Measurements from ENCODE around the gene OVCH1.
"Not testable (repeated sequence)": the region's sequence is repeated elsewhere in the genome, so short reads cannot be mapped to it uniquely, and the experiment has no call there.

The OVCH1 gene

DNA sequence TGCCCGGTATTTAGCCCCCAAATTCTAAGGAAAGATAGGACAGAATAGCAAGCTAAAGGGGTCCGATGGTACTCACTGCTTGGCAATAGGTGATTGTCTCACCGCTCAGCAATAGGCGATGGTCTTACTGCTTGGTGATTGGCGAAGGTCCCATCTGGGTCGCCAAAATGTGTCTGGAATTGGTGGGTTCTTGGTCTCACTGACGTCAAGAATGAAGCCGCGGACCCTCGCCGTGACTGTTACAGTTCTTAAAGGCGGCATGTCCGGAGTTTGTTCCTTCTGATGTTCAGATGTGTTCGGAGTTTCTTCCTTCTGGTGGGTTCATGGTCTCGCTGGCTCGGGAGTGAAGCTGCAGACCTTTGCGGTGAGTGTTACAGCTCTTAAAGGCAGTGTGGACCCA lies 112.3 kb downstream of the OVCH1 start:
- not testable (repeated sequence) for H3K9me3 ChIP-seq (ENCODE audit: control insufficient read depth, low read length); H3K27ac ChIP-seq (ENCODE audit: low read depth, low read length, severe bottlenecking); H3K4me3 ChIP-seq (ENCODE audit: extremely low read depth, insufficient read depth, low read length, poor library complexity, severe bottlenecking); H3K36me3 ChIP-seq (ENCODE audit: control insufficient read depth, insufficient read depth, low read length); H3K4me1 ChIP-seq (ENCODE audit: control insufficient read depth, insufficient read depth, low read length, poor library complexity, severe bottlenecking)
- WGBS, 2 experiments (ENCODE audit: insufficient coverage in 2 of 2) = 86 to 93% methylated on average over 13 to 14 of the region's 17 CpGs

DNA sequence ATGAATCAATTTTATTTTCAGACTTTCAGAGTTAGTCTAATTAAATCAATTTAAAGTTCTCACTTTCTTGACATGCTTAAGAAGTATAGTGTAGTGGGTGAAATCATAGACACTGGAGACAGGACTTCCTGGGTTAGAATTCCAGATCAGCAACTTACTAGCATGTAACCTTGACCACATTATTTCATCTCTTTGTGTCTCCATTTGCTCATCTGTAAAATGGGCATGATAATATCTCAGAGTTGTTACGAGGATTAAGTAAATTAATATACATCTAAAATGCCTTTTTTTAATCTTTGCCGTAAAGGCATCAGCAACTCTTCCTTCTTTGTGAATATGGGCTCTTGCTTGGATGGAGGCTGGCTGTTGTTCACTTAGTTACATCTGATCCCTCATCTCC lies 115.2 kb downstream of the OVCH1 start:
- Histone ChIP-seq H3K9me3 (ENCODE audit: control insufficient read depth, low read length) (no peaks in the 10 kb centered on the region), H3K27ac (ENCODE audit: low read depth, low read length, severe bottlenecking) (no peak overlapping the region), H3K4me3 (ENCODE audit: extremely low read depth, insufficient read depth, low read length, poor library complexity, severe bottlenecking) (no peak overlapping the region), H3K4me1 (ENCODE audit: control insufficient read depth, insufficient read depth, low read length, poor library complexity, severe bottlenecking) (peaks cover 3% of the 10 kb centered on the region), H3K36me3 (ENCODE audit: control insufficient read depth, insufficient read depth, low read length) (peaks cover 8% of the 10 kb centered on the region)
- no CpG with 5 or more reads among the region's 2 CpGs for WGBS, 2 experiments (ENCODE audit: insufficient coverage in 2 of 2)

DNA sequence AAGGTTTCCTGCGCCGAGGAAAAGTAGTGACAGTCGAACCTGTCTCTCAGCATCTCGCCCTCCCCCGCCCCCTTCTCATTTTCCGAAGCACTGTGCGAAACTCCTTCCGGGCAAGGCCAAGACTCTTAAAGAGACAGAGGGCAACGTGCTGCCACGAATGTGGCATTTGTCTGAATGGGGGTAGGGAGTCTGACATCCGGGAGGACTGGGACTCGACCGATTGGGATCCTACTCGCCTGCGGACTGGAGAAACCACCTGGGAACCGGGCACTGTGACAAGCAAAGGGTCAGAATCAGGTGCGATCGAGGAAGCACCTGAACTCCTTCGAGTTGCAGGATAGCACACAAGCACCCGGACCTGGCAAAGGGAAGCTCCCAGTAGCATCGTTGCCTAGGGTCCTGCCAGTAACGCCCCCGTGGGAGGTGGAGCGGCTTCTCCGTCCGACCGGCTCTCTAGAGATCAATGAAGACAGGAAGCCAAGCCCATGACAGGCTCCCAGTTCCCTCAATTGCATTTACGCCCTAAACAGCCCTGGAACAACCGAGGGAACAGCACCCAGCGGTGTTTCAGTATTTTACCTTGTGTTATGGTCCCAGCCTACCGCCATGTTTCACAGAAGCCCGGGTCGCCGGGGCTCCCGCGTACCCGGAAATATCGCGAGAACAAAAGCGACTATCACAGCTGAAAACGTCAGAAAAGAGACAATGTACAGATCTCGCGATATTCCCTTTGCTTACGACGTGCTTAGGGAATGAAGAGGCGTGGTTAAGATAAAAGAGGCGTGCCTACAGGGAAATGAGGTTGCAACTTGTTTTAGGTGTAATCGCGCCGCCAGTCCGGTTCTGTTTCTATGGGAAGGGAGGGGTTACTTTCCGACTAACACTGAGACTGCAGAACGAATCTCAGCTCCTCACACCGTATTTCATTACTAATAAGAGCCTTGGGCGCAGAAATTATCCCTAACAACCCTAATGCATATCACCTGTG lies 116.7 kb downstream of the OVCH1 start, which contains the start of gene ERGIC2:
TSS of gene ERGIC2 (minus strand) at position 637 of the 988 bp plus-strand sequence. CDS start 9,539 bp downstream, outside the sequence.
- WGBS, 2 experiments (ENCODE audit: insufficient coverage in 2 of 2) = 1% methylated on average over 48 to 51 of the region's 55 CpGs
- peak within 1 kb of the TSS; percentile 96 for H3K27ac ChIP-seq (ENCODE audit: low read depth, low read length, severe bottlenecking)
- H3K4me3 ChIP-seq (ENCODE audit: extremely low read depth, insufficient read depth, low read length, poor library complexity, severe bottlenecking) = peak within 1 kb of the TSS; percentile 97
- H3K9me3 ChIP-seq (ENCODE audit: control insufficient read depth, low read length) = no peaks in the 10 kb centered on the region
- H3K4me1 ChIP-seq (ENCODE audit: control insufficient read depth, insufficient read depth, low read length, poor library complexity, severe bottlenecking) = peaks cover 3% of the 10 kb centered on the region
- H3K36me3 ChIP-seq (ENCODE audit: control insufficient read depth, insufficient read depth, low read length) = peaks cover 13% of the 10 kb centered on the region
